ENCODE results near the gene YPEL2.

The YPEL2 gene

DNA sequence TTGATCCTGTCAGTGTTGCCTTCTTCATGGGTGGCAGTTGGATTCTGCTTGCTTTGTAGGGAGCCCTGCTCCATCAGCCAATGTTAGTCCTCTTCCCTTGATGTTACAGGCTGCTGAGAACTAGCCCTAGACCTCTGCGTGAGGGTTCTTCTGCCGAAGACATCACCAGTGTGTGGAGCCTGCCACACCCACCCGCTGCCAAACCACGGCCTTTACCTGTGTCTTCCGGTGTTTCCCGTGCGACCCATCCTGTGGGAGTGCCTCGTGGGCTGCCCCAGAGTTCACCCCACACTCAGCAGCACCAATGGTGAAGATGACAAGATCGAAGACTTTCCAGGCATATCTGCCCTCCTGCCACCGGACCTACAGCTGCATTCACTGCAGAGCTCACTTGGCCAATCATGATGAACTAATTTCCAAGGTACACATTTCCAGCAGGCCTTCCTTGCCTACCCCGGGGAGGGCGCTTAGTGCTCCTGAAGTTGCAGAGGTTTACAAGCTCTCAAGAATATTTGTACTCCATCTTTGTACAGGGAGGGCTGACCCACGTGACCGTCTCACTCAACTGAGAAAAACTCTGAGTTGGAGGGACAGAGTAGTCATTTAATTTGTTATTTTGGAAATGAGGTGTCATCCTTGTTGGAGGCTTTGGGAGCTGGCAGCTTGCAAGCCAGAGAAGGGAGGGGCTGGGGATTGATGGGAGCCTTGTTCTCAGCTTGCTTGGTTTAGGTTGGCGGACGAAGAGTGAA, 21.8 kb downstream of the YPEL2 start:
- Histone ChIP-seq H3K9ac (ENCODE audit: low read length) (no peak overlapping the region), H3K9me3 (ENCODE audit: control insufficient read depth, low read length) (no peaks in the 10 kb centered on the region), H3K4me3 (ENCODE audit: low read length) (no peak overlapping the region), H3K27me3 (ENCODE audit: control insufficient read depth, insufficient read depth, low read length) (no peaks in the 10 kb centered on the region), H3K4me1 (ENCODE audit: control insufficient read depth, insufficient read depth, low read length) (peaks cover 43% of the 10 kb centered on the region), H3K36me3 (ENCODE audit: control insufficient read depth, insufficient read depth, low read length) (no peaks in the 10 kb centered on the region)

DNA sequence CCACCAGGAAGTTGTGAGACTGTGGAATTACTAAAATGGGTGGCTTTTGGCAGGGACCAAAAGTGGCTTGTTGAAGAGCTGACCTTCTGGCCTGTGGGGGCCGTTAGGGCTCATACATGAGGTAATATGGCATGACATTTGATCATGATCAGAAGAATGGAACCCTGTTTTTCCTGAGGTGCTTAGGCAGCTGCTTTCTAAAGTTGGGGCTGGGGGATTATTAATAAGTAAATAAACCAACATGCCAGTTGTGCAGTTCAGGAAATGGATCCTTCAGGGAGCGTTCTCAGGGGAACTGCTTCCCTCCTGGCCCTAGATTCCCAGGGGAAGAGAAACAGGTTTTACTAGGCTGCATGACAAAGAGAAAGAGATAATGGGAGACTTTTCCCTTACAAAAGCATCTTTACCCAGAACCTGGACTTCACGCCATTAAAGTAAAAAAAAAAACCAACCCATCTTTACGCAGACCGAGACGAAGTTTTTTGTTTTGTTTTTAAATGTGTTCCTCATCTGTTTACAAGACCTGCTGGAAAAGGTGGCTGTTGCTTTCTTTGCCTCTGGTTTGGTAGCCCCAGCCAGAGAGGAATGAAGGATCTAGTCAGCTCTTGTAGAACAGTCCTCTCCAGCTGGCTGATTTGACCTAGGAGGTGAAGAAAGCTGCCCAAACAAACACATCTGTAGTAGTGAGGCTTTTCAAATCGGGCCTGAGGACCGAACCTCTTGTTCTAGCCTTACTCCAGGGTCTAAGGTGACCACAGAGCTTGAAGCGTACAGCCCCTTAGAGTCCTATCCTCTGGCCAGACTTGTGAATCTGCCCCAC, 22.7 kb downstream of the YPEL2 start:
- no peaks in the 10 kb centered on the region for H3K27me3 ChIP-seq (ENCODE audit: control insufficient read depth, insufficient read depth, low read length)
- H3K36me3 ChIP-seq (ENCODE audit: control insufficient read depth, insufficient read depth, low read length) = no peaks in the 10 kb centered on the region
- no peak overlapping the region for H3K9ac ChIP-seq (ENCODE audit: low read length)
- H3K4me1 ChIP-seq (ENCODE audit: control insufficient read depth, insufficient read depth, low read length) = peaks cover 43% of the 10 kb centered on the region
- no peak overlapping the region for H3K4me3 ChIP-seq (ENCODE audit: low read length)
- no peaks in the 10 kb centered on the region for H3K9me3 ChIP-seq (ENCODE audit: control insufficient read depth, low read length)

DNA sequence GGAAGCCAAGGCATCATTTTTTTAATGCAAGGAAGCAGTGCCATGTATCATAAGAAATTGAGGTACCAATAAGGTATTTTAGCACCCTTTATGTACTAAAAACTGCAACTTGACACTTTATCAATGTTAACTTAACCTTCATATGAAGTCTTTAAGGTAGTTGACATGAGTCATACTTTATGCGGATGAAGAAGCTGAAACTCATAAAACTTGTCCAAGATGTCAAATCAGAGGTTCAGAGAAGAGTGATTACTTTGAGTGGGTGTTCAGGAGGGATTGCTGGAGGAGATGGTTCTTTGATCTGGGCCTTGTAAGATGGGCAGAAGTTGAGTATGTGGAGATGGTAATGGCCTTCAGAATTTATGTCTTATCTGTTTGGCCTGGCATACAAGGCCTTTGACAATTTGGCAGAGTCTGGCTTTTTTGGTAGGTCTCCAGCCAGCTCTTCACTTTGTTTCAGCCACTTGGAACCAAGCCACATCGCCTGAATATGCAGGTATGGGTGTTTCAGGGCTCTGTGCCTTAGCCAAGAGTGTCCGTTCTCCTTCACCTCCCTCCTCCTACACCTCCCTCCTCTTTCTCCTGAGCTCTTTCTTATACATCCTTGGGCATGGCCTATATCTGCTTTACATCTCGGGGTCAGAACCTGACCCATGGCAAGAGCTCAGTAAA, 23.7 kb downstream of the YPEL2 start:
- peaks cover 43% of the 10 kb centered on the region for H3K4me1 ChIP-seq (ENCODE audit: control insufficient read depth, insufficient read depth, low read length)
- no peak overlapping the region for H3K4me3 ChIP-seq (ENCODE audit: low read length)
- no peak overlapping the region for H3K9ac ChIP-seq (ENCODE audit: low read length)
- H3K36me3 ChIP-seq (ENCODE audit: control insufficient read depth, insufficient read depth, low read length) = no peaks in the 10 kb centered on the region
- no peaks in the 10 kb centered on the region for H3K27me3 ChIP-seq (ENCODE audit: control insufficient read depth, insufficient read depth, low read length)
- H3K9me3 ChIP-seq (ENCODE audit: control insufficient read depth, low read length) = no peaks in the 10 kb centered on the region

DNA sequence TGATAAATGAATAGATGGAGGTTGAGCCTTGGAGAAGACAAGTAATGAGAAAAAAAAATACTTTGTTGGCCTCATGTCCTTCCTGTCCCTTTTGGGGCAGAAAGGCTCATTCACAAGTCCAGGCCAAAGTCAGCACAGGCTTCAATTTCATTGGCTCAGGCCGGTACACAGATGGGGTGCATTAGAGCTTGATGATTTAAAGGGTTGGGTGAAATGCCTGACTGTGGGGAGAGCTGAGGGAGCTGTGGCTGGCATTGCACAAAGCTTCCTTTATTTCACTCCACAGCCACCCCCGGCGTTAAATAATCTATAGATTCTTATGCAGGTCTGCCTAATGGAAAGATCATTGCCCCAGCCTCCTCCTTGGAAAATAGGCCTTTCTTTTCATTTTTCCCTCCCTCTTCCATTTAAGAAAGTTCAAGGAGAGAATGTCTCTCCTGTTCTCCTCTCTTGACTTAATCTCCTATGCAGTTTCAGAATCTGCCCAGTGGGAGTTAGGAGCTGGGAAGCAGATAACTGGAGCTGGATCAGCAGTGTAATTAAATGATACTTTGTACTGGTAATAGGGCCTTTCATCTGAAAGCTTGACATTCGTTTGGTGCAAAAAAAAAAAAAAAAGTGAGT, 24.4 kb downstream of the YPEL2 start:
- H3K9me3 ChIP-seq (ENCODE audit: control insufficient read depth, low read length) = no peaks in the 10 kb centered on the region
- H3K9ac ChIP-seq (ENCODE audit: low read length) = no peak overlapping the region
- no peak overlapping the region for H3K4me3 ChIP-seq (ENCODE audit: low read length)
- H3K36me3 ChIP-seq (ENCODE audit: control insufficient read depth, insufficient read depth, low read length) = no peaks in the 10 kb centered on the region
- H3K4me1 ChIP-seq (ENCODE audit: control insufficient read depth, insufficient read depth, low read length) = peaks cover 44% of the 10 kb centered on the region
- no peaks in the 10 kb centered on the region for H3K27me3 ChIP-seq (ENCODE audit: control insufficient read depth, insufficient read depth, low read length)

DNA sequence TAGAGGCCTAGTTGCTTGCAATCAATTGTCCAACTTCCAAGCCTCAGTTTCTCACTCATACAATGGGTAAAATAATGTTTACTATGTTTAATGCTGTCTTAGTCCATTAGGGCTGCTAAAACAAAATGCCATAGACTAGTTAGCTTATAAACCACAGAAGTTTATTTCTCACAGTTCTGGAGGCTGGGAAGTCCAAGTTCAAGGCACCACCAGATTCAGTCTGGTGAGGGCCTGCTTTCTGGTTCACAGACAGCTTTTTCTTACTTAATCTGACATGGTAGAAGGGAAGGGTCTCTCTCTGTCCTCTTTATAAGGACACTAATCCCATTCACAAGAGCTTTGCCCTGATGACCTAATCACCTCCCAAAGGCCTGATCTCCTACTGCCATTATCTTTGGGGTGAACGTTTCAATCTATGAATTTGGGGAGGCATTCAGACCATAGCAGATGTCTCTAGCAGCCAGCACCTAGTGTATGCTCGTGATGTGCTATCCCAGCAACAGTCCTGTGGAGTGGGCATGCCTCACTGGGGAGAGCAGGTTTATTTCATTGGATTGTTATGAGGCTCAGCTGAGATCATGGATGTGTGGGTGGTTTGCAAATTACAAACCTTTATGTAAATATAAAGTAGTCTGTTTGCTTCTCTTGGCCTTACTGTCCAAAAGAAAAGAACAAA, 25.2 kb downstream of the YPEL2 start:
- Histone ChIP-seq H3K27me3 (ENCODE audit: control insufficient read depth, insufficient read depth, low read length) (no peaks in the 10 kb centered on the region), H3K36me3 (ENCODE audit: control insufficient read depth, insufficient read depth, low read length) (no peaks in the 10 kb centered on the region), H3K4me1 (ENCODE audit: control insufficient read depth, insufficient read depth, low read length) (peaks cover 53% of the 10 kb centered on the region), H3K9ac (ENCODE audit: low read length) (no peak overlapping the region), H3K9me3 (ENCODE audit: control insufficient read depth, low read length) (no peaks in the 10 kb centered on the region), H3K4me3 (ENCODE audit: low read length) (no peak overlapping the region)

DNA sequence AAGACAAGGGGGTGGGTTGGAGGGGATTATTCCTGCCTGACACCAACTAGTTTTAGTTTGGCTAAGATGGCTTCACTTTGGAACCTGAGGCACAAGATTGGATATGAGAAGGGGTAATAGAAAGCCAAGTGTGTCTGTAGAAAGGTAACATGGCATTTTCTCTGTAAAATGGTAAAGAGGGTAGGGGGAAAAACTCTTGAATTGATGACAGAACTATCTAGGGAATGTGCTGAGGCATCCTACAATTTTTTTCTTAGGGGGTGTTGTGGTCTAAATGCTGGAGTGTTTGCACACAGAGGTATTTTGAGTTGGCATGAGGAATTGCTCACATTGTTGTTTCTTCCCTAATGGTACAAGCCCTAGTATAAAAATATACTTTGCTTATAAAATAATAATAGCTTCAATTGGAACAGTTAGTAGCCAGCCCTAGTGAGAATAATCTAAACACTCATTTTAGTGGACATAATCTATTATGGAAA, 25.8 kb downstream of the YPEL2 start:
- Histone ChIP-seq H3K4me1 (ENCODE audit: control insufficient read depth, insufficient read depth, low read length) (peaks cover 56% of the 10 kb centered on the region), H3K9ac (ENCODE audit: low read length) (no peak overlapping the region), H3K36me3 (ENCODE audit: control insufficient read depth, insufficient read depth, low read length) (no peaks in the 10 kb centered on the region), H3K27me3 (ENCODE audit: control insufficient read depth, insufficient read depth, low read length) (no peaks in the 10 kb centered on the region), H3K4me3 (ENCODE audit: low read length) (no peak overlapping the region), H3K9me3 (ENCODE audit: control insufficient read depth, low read length) (no peaks in the 10 kb centered on the region)

DNA sequence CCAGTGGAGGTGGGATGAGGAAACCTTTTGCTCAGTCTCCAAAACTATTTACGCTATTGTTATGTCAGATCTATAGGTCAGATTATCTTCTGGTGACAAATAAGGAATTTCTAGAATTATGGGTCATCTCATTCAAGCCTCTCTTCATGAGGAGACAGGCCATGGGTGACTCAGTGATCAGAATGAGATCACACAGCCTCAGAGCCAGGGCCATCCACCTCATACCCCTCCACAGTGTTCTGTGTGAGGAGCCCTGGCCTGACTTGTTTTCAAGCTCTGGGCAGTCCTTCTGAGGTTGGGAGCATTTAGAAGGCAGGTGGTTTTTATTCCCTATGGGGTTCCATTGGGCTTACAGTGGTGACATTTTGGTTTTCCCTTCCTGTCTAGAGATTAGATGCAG, 26.5 kb downstream of the YPEL2 start:
- H3K9me3 ChIP-seq (ENCODE audit: control insufficient read depth, low read length) = no peaks in the 10 kb centered on the region
- H3K9ac ChIP-seq (ENCODE audit: low read length) = no peak overlapping the region
- H3K36me3 ChIP-seq (ENCODE audit: control insufficient read depth, insufficient read depth, low read length) = no peaks in the 10 kb centered on the region
- peaks cover 56% of the 10 kb centered on the region for H3K4me1 ChIP-seq (ENCODE audit: control insufficient read depth, insufficient read depth, low read length)
- no peak overlapping the region for H3K4me3 ChIP-seq (ENCODE audit: low read length)
- H3K27me3 ChIP-seq (ENCODE audit: control insufficient read depth, insufficient read depth, low read length) = no peaks in the 10 kb centered on the region

DNA sequence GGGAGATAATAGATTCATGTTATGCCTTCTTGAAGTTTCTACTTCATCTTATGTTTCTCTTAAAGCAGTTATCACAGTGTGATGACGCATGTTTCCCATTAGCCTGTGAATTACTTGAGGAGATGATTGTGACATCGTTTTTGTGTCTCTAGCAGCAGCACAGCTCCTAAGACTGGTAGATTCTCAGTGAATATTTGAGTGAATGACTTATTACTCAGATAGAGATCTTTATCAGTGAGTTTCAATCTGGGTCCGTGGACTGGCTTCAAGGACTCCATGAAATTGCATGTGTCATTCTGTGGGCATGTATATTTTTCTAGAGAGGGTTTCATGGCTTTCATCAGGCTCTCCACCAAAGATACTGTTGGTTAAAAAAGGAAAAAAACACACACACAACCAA, 29.9 kb downstream of the YPEL2 start:
- Histone ChIP-seq H3K27me3 (ENCODE audit: control insufficient read depth, insufficient read depth, low read length) (no peaks in the 10 kb centered on the region), H3K36me3 (ENCODE audit: control insufficient read depth, insufficient read depth, low read length) (no peaks in the 10 kb centered on the region), H3K9ac (ENCODE audit: low read length) (peak overlapping the region; percentile 2), H3K9me3 (ENCODE audit: control insufficient read depth, low read length) (no peaks in the 10 kb centered on the region), H3K4me1 (ENCODE audit: control insufficient read depth, insufficient read depth, low read length) (peaks cover 60% of the 10 kb centered on the region), H3K4me3 (ENCODE audit: low read length) (no peak overlapping the region)

DNA sequence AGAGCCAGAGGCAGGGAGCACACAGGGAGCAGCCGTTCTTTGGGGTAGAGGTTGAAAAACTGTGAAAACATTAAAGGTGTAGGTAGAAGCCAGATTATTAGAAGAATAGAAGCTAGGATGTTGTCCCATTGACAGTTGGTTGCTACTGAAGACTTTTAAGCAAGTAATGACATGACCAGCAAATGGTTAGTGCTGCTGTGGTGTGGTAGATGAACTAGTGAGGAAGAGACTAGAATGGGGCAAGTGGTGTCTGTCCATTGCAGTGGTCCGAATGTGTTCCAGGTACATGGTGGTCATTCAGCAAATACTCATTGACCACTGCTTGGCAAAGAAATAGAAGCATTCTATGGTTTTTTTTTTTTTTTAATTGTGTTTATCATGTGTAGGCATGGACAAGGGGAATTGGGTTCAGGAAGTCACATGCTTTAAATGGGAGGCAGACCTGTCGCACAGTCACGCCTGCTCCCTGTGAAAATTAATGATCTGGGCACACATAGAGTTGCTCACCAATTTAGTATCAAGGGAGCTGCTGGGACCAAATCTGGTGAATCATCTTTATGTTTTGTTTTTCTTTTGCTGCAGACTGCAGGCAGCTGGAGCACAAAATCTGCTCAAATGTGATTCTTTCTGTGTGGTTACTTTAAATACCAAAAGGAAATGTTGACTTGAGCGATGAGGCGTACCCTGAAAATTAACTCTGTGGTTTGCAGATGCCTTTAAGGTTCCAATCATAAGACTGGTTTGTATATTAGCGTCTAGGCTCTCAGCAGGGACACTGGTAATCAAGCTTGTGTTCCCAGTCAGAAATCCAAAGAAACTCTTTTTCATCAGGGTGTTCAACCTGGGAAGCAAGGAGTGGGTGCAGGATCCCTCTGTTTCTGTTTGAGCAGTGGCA, 30.7 kb downstream of the YPEL2 start:
- Histone ChIP-seq H3K9ac (ENCODE audit: low read length) (peak overlapping the region; percentile 2), H3K4me3 (ENCODE audit: low read length) (no peak overlapping the region), H3K4me1 (ENCODE audit: control insufficient read depth, insufficient read depth, low read length) (peaks cover 68% of the 10 kb centered on the region), H3K27me3 (ENCODE audit: control insufficient read depth, insufficient read depth, low read length) (no peaks in the 10 kb centered on the region), H3K9me3 (ENCODE audit: control insufficient read depth, low read length) (no peaks in the 10 kb centered on the region), H3K36me3 (ENCODE audit: control insufficient read depth, insufficient read depth, low read length) (no peaks in the 10 kb centered on the region)

DNA sequence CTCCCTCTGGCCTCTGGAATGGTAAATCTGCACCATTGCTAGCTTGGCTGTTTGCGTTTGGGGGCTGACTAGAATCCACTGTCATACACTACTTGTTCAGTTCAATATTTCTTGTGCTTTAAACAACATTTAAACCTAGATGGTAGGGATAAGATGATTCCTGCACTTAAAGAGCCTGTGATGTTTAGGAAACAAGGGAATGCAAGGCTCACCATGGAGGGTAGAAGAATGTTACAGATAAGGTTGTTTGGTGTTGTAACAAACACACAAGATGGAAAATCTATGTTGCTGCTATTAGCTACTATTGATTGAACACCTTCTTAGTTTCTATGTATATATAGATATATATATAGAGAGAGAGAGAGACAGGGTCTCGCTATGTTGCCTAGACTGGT, 31.4 kb downstream of the YPEL2 start:
- Histone ChIP-seq H3K9me3 (ENCODE audit: control insufficient read depth, low read length) (no peaks in the 10 kb centered on the region), H3K36me3 (ENCODE audit: control insufficient read depth, insufficient read depth, low read length) (no peaks in the 10 kb centered on the region), H3K4me3 (ENCODE audit: low read length) (no peak overlapping the region), H3K9ac (ENCODE audit: low read length) (no peak overlapping the region), H3K27me3 (ENCODE audit: control insufficient read depth, insufficient read depth, low read length) (no peaks in the 10 kb centered on the region), H3K4me1 (ENCODE audit: control insufficient read depth, insufficient read depth, low read length) (peaks cover 72% of the 10 kb centered on the region)
